SK-N-DZ (cell line): Measurements from ENCODE around the gene ME3.
"Not testable (repeated sequence)": the region's sequence is repeated elsewhere in the genome, so short reads cannot be mapped to it uniquely, and the experiment has no call there.

ENCODE experiments used
- DNase-seq: peaks from one replicate; pipeline ENCODE4 v3.0.0-alpha.2; 2015; ENCODE audit warnings: low spot score

Gene ME3

GRCh38 chr11:86664930-86665329, 7.5 kb downstream of the ME3 start:
- DNase-seq: no peak

GRCh38 chr11:86663761-86664160, 8.7 kb downstream of the ME3 start:
- no peak for DNase-seq

DNA sequence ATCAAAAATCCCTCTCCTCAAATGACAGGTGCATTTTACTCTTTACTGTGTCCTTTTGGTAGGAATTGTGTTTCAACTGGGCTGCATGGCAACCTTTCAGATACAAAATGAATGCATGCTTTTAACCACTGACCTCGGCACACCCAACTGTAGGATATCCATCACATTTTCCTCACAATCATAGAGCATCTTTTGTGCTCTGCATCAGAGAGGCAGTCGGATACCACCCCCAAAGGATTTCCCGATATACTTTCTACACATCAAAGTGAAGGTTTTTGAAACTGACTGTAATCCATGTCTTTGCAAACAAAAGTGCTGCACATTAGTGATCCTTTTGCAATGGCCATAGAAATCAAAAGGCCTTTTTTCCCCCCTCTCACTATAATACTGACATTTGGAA, 9.1 kb downstream of the ME3 start:
- no peak for DNase-seq

- no peak for DNase-seq
Observed at GRCh38 chr11:86660736-86661135, 11.7 kb downstream of the ME3 start.

- DNase-seq: no peak
Observed at GRCh38 chr11:86660088-86660487, 12.3 kb downstream of the ME3 start.

GRCh38 chr11:86658534-86658933, 13.9 kb downstream of the ME3 start:
- no peak for DNase-seq

DNA sequence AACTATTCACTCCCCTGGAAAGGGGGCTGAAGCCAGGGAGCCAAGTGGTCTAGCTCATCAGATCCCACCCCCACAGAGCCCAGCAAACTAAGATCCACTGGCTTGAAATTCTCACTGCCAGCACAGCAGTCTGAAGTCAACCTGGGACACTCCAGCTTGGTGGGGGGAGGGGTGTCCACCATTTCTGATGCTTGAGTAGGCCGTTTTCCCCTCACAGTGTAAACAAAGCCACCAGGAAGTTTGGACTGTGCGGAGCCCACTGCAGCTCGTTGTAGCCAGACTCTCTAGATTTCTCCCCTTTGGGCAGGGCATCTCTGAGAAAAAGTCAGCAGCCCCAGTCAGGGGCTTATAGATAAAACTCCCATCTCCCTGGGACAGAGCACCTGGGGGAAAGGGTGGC, 27.2 kb downstream of the ME3 start:
- not testable (repeated sequence) for DNase-seq

DNA sequence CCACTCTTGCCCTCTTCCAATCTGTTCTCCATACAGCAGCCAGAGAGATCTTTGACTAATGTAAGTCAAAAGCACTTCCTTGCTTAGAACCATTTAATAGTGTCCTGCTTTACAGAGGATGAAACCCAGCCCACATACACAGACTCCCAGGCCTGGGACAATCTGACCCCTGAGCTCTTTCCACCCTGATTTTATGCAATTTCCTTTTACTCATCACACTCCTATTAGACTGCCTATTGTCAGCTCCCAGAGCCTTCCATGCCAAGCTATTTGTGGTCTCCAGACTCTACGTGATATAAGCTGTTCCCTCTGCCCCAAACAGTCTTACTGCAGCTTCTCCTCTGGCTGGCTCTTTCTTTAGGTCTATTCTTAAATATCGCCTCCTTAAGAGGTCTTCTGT, 28.1 kb downstream of the ME3 start:
- no peak for DNase-seq

DNA sequence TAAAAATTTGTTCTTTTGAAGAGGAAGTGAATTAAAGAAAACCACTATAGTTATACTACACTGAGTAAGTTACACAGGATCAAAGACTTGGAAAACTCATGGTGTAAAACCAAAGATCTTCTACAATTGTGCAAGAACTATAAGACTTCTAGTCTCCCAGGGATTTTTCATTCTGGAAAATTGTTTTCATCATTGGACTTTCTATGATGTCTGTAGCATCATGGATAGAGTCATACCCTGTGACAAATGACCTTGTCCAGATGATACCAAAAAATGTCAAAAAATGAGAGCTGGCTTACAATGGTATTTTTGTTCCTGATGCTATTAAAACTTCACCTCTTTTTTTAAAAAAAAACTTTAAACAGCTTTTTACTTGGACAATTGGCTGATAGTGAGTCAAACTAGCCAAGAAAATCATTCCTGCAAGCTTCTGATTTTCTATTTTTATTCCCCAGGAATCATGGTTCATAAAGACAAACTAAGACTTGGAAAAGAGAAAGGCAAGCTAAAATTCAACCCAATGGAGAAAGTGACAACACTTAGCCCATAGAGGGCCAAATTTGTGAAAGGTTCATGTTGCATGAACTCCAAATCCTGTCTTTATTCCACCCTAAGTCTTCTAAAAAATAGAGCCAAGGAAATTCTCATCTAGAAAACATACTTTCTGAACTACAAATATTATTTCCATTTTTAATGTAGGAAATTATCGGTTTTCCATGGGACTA, 30.7 kb downstream of the ME3 start:
- DNase-seq: no peak

DNA sequence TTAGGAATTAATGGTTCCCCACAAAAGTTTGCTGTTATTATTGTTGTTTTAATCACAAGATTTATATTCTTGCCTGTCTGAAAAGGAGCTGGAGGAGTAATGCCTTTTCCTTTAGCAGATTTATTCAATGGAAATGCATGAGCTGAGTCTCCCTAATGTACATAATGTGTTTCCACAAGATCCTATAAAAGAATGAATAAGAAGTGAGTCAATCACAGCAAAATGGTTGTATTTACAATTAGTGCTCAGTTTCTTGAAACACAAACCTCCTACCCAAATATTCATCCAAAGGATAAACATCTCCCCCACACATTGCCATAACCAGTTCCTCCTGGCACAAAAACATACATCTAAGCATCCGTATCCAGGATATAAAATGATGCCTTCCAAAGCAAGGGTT, 33.3 kb downstream of the ME3 start:
- no peak for DNase-seq

- DNase-seq: no peak
Observed at GRCh38 chr11:86638673-86639072, 33.7 kb downstream of the ME3 start.

DNA sequence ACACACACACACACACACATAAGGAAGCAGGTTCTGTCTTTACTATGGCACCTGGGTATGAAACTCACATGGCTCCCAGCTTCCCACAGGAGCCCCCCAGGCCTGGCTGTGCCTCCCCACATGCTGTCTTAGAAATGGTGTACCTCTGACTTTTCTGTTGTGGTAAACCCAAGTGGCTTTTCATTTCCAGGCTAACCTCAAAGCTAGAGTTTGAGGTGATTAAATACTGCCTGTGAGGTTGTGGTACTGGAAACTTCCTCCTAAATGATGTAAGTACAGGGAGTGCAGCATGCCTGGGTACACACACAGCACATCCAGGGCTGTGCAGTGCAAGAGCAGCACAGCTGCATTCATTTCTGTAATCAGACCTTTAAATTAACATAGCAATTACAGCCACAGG, 34.4 kb downstream of the ME3 start:
- DNase-seq: no peak

DNA sequence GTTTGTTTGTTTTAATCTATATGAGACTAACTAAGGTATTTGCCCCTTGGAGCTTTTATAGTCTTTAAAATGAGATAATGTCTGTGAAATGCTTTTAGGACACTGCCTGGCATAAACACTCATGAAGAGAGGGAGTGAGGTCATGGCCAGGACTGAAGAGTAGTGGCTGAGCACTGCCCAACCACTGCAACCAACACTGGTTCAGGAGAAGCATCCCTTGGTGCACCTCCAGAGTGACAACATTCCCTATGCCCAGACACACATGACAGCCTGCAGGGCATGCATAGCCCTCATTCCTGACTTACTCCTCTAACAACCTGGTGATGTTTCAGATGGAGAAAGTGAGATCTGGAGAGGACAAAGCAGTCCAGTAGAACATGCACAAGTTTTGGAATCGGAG, 36.1 kb downstream of the ME3 start:
- DNase-seq: no peak

GRCh38 chr11:86632499-86633269, 39.7 kb downstream of the ME3 start:
- no peak for DNase-seq

GRCh38 chr11:86630229-86630981, 42.0 kb downstream of the ME3 start:
- DNase-seq: no peak

DNA sequence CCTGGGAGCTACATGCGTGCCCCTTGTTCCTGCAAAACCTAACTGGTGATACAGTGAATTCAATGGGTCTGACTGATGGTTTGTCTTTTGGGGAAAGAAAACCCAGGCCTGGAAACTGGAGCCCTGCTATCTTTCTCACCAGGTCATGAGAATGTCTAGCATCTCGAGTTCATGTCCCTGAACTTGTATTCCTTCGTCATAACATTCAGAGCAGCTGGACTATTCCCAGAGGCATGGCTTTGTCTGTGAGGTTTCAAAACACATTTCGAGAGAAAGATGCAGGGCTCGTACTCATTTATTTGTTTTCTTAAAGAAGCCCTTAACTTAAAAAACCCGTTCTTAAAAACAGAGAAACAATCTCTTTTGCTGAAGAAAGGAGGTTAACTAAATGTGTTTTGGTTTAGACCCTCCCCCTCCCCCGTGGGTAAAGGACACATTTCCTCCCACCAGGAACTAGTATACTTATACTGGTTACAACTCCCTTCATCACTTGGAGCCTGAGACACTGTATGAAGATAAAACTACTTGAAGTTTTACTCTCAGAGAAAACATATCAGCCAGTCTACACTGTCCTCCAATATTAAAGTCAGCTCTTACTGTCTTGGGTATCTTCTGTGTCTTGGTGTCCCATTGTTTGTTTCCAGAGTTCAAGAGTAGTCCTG, 43.2 kb downstream of the ME3 start:
- DNase-seq: no peak

DNA sequence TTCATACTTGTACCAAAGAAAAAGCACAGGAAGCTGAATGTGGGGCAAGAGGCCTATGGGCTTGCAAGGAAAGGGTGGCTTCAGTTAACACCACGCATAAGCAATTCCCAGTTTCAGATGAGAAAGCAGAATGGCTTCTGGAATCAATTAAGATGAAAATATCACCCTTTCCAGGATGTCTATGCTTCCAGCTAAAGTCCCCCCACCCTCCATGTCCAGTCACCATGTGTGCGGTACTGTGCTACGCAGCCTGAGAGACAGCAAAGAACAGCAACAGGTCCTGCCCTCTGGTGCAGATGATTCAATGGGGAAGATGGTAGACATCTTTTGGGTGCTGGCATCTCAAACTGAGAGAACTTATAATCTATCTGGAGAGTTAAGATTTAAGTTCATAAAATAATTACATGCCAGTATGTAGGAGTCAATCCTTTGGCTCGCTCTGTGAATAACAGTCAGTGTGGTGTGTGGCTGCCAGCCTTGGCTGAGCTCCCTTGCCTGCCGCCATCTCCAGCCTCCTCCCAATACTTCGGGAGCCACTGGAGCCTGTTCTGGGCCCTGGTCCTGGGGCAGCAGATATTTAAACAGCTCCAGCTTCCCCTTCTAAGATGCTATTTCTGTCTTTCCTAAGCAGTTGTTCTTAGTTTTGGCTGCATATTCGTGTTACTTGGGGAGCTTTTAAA, 44.5 kb downstream of the ME3 start:
- DNase-seq: no peak

GRCh38 chr11:86625981-86626380, 46.4 kb downstream of the ME3 start:
- DNase-seq: no peak

DNA sequence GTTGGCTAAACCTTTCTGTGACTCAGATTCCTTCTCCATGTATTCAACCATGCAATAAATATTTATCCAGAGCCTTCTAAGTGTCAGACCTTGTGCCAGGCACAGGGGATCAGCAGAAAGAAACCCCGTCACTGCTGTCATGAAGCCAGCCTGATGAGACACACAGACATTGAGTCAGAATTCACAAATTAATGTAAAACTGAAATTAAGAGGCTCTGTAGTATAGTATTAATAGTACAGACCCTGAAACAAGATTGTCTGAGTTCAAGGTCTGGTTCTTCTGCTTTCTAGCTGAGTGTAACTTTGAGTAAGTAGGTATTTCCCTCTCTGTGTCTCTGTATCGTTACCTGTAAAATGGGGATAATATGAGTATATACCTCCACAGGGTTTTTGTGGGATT, 46.9 kb downstream of the ME3 start:
- DNase-seq: no peak

DNA sequence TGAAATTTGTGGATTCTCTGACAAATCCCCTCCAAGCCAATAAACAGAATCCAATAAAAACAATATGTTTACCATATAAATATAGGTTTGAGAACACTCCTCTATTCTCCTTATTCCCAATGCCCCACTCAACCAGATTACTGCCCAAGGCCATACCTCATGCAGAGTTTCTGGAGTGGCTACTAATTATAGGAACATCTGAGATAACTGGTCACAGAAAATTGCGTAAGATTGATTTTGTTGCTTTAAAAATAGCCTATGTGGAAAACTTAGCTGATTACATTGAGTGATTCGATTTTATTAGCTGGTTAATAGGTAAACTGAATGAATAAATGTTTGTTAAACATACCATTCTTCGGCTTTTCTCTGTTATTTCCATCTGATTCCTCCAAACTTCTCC, 48.0 kb downstream of the ME3 start:
- DNase-seq: no peak

DNA sequence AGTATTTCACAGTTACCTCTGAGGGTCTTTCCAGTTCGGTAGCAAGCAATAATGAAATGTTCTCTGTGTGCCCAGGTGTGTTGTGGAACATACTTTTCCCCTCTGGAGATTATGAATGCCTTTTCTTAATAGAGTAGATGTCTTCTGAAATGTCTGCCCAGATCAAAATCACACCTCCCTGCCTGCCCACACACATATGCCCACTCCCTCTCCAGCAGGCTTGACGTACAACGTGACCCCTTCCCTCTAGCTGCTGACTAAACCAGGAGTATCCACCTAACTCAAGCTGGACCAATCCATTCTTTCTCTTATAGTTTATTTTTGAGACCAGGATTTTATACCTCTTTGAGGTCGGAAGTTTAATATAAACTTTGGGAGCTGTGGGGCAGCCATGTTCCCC, 48.7 kb downstream of the ME3 start:
- no peak for DNase-seq
